Osteoblast (primary cell): ENCODE results near the gene MTLN. TPM values are rescaled to one million over a fixed set of nuclear protein-coding genes. Genes with fewer than 3 reads are reported as not detected.

Experiments
- DNase-seq: peaks from one replicate; pipeline ENCODE4 v3.0.0; 2011; ENCODE audit warnings: low spot score, mixed read lengths; ENCODE audit not compliant: insufficient read length; ENCODE audit errors: missing footprints
- H2AFZ ChIP-seq: 2 replicates; pipeline ENCODE4 v1.6.0; 2011; ENCODE audit warnings: mild to moderate bottlenecking, low read length
- H3K27ac ChIP-seq: 2 replicates; pipeline ENCODE4 v1.5.1; 2011; ENCODE audit warnings: mild to moderate bottlenecking, low read depth, low read length, moderate library complexity
- H3K27me3 ChIP-seq: 2 replicates; pipeline ENCODE4 v1.6.0; 2012; ENCODE audit warnings: mild to moderate bottlenecking, control low read depth, inconsistent platforms, low read length, moderate library complexity; ENCODE audit not compliant: insufficient read depth
- H3K36me3 ChIP-seq: 2 replicates; pipeline ENCODE4 v1.5.1; 2011; ENCODE audit warnings: mild to moderate bottlenecking, low read length, control low read depth, moderate library complexity; ENCODE audit not compliant: insufficient read depth
- H3K4me1 ChIP-seq: 2 replicates; pipeline ENCODE4 v1.5.1; 2011; ENCODE audit warnings: mild to moderate bottlenecking, low read length, control low read depth, moderate library complexity; ENCODE audit not compliant: insufficient read depth
- H3K4me2 ChIP-seq: 2 replicates; pipeline ENCODE4 v1.6.0; 2011; ENCODE audit warnings: mild to moderate bottlenecking, low read length; ENCODE audit not compliant: insufficient read depth
- H3K4me3 ChIP-seq: fragments of 200-600 bp; sonication (generic); 3 replicates; pipeline ENCODE4 v1.5.1; 2012; ENCODE audit warnings: mild to moderate bottlenecking, low read length, inconsistent platforms; ENCODE audit not compliant: insufficient read depth
- H3K79me2 ChIP-seq: 2 replicates; pipeline ENCODE4 v1.6.0; 2012; ENCODE audit warnings: mild to moderate bottlenecking, low read length, control low read depth, inconsistent platforms; ENCODE audit not compliant: insufficient read depth
- H3K9me3 ChIP-seq: 2 replicates; pipeline ENCODE4 v1.5.1; 2011; ENCODE audit warnings: low read depth, low read length, control low read depth
- H4K20me1 ChIP-seq: 2 replicates; pipeline ENCODE4 v1.6.0; 2012; ENCODE audit warnings: mild to moderate bottlenecking, low read length, control low read depth; ENCODE audit not compliant: insufficient read depth
- CTCF ChIP-seq: IDR thresholded peaks from 2 replicates; pipeline ENCODE4 v1.5.1; 2011; ENCODE audit warnings: mild to moderate bottlenecking, low read depth, low read length, moderate library complexity; ENCODE audit errors: extremely low read depth
- total RNA-seq: library from RNA; depleted of rRNA; stranded (reverse); fragments of >200 nt; gene quantifications from 2 replicates; pipeline ENCODE4 v1.2.3, GENCODE V29; 2012

The MTLN gene
- total RNA-seq, 1 donor, result 35.1 TPM

GRCh38 chr2:110205660-110206455 is 6.5 kb downstream of the MTLN start:
- Histone ChIP-seq H3K36me3 (peaks cover 6% of the 10 kb centered on the region), H4K20me1 (no peaks in the 10 kb centered on the region), H3K27ac (no peak overlapping the region), H3K4me3 (peak overlapping the region; percentile 87), H3K4me1 (peaks cover 16% of the 10 kb centered on the region), H3K4me2 (peak overlapping the region; percentile 100), H3K79me2 (no peaks in the 10 kb centered on the region), H3K27me3 (no peaks in the 10 kb centered on the region), H3K9me3 (no peaks in the 10 kb centered on the region), H2AFZ (peak overlapping the region; percentile 97)
- TF ChIP-seq CTCF, result no peak
- DNase-seq, result peak; percentile 52

GRCh38 chr2:110204408-110205385 is 7.7 kb downstream of the MTLN start, which contains the start of gene NPHP1:
Gene NPHP1 (minus strand): TSS chr2:110205013. CDS start chr2:110204968, 45 bp downstream.
- DNase-seq, result peak; percentile 98
- H4K20me1 ChIP-seq, result no peaks in the 10 kb centered on the region
- H3K4me2 ChIP-seq, result peak within 1 kb of the TSS; percentile 100
- peak within 1 kb of the TSS; percentile 79 for H3K27ac ChIP-seq
- peak within 1 kb of the TSS; percentile 87 for H3K4me3 ChIP-seq
- peaks cover 16% of the 10 kb centered on the region for H3K4me1 ChIP-seq
- H3K79me2 ChIP-seq, result no peaks in the 10 kb centered on the region
- no peaks in the 10 kb centered on the region for H3K9me3 ChIP-seq
- H3K36me3 ChIP-seq, result no peaks in the 10 kb centered on the region
- TF ChIP-seq CTCF, result no peak
- H3K27me3 ChIP-seq, result no peaks in the 10 kb centered on the region
- peak within 1 kb of the TSS; percentile 97 for H2AFZ ChIP-seq

GRCh38 chr2:110198016-110198415 is 14.3 kb downstream of the MTLN start:
- no peak for DNase-seq
- Histone ChIP-seq H2AFZ (no peak overlapping the region), H3K9me3 (no peaks in the 10 kb centered on the region), H3K4me1 (no peaks in the 10 kb centered on the region), H3K4me3 (no peak overlapping the region), H4K20me1 (no peaks in the 10 kb centered on the region), H3K79me2 (no peaks in the 10 kb centered on the region), H3K36me3 (no peaks in the 10 kb centered on the region), H3K4me2 (no peak overlapping the region), H3K27me3 (no peaks in the 10 kb centered on the region), H3K27ac (no peak overlapping the region)
- no peak for TF ChIP-seq CTCF
